ENCODE measurements around the gene EIF2D. TPM values are rescaled to one million over a fixed set of nuclear protein-coding genes. Genes with fewer than 3 reads are reported as not detected.

The EIF2D gene
- total RNA-seq, 4 donors from 2014 or later: 20.9 to 57.3 (median 39.5) TPM

GRCh38 chr1:206570529-206570928 lies 41.7 kb downstream of the EIF2D start:
- H3K27ac ChIP-seq: no peak overlapping the region
- TF ChIP-seq EP300 (IDR thresholded peaks at IDR 0.05; ENCODE audit: low read depth): no peak
- no peak for TF ChIP-seq POLR2A (IDR thresholded peaks at IDR 0.05)
- no peak for TF ChIP-seq POLR2AphosphoS5 (IDR thresholded peaks at IDR 0.05)
- TF ChIP-seq CTCF (IDR thresholded peaks at IDR 0.05): no peak
- 84 to 86% methylated on average over 3 of the region's 3 CpGs for WGBS, 2 donors (ENCODE audit: low coverage in 1 of 2)
- H3K27me3 ChIP-seq: no peaks in the 10 kb centered on the region
- intact Hi-C loops (cut with DNase I; ENCODE audit: low total_unique reads): no loop called here
- H3K9me3 ChIP-seq: no peaks in the 10 kb centered on the region
- peaks cover 0 to 17% (median 2%) of the 10 kb centered on the region in 4 donors for H3K4me1 ChIP-seq
- H3K4me3 ChIP-seq: no peak overlapping the region
- in situ Hi-C loops (cut with MboI; ENCODE audit: low pct_ligation_motif_present in 1 of 4, low pct_unique_long_range_greater_than_20kb in 1 of 4, low sequenced_read_pairs in 3 of 4): no loop called here
- DNase-seq: no peak
- no peaks in the 10 kb centered on the region for H3K36me3 ChIP-seq

GRCh38 chr1:206569556-206569955 lies 42.7 kb downstream of the EIF2D start:
- no peak overlapping the region for H3K27ac ChIP-seq
- intact Hi-C loops (cut with DNase I; ENCODE audit: low total_unique reads) (no loop called here), in situ Hi-C loops (cut with MboI; ENCODE audit: low pct_ligation_motif_present in 1 of 4, low pct_unique_long_range_greater_than_20kb in 1 of 4, low sequenced_read_pairs in 3 of 4) (no loop called here)
- no peaks in the 10 kb centered on the region for H3K36me3 ChIP-seq
- H3K27me3 ChIP-seq: no peaks in the 10 kb centered on the region
- no peak overlapping the region for H3K4me3 ChIP-seq
- H3K9me3 ChIP-seq: no peaks in the 10 kb centered on the region
- DNase-seq: no peak
- TF ChIP-seq EP300 (IDR thresholded peaks at IDR 0.05; ENCODE audit: low read depth): no peak
- no peak for TF ChIP-seq CTCF (IDR thresholded peaks at IDR 0.05)
- no peak for TF ChIP-seq POLR2A (IDR thresholded peaks at IDR 0.05)
- TF ChIP-seq POLR2AphosphoS5 (IDR thresholded peaks at IDR 0.05): no peak
- peaks cover 0 to 7% (median 0%) of the 10 kb centered on the region in 4 donors for H3K4me1 ChIP-seq
- WGBS, 2 donors (ENCODE audit: low coverage in 1 of 2): 83 to 85% methylated on average over 2 to 4 of the region's 4 CpGs

GRCh38 chr1:206568779-206569352 lies 43.4 kb downstream of the EIF2D start:
- TF ChIP-seq POLR2A (IDR thresholded peaks at IDR 0.05) (no peak), POLR2AphosphoS5 (IDR thresholded peaks at IDR 0.05) (no peak), EP300 (IDR thresholded peaks at IDR 0.05; ENCODE audit: low read depth) (no peak), CTCF (IDR thresholded peaks at IDR 0.05) (no peak)
- WGBS, 2 donors (ENCODE audit: low coverage in 1 of 2): 90% methylated on average over 8 of the region's 8 CpGs; no CpG with 5 or more reads in 1 of the 2 donors
- H3K36me3 ChIP-seq: no peaks in the 10 kb centered on the region
- intact Hi-C loops (cut with DNase I; ENCODE audit: low total_unique reads) (no loop called here), in situ Hi-C loops (cut with MboI; ENCODE audit: low pct_ligation_motif_present in 1 of 4, low pct_unique_long_range_greater_than_20kb in 1 of 4, low sequenced_read_pairs in 3 of 4) (no loop called here)
- H3K9me3 ChIP-seq: no peaks in the 10 kb centered on the region
- no peak overlapping the region for H3K27ac ChIP-seq
- peaks cover 0 to 2% (median 0%) of the 10 kb centered on the region in 4 donors for H3K4me1 ChIP-seq
- no peaks in the 10 kb centered on the region for H3K27me3 ChIP-seq
- DNase-seq: no peak
- H3K4me3 ChIP-seq: no peak overlapping the region

GRCh38 chr1:206568256-206568655 lies 44.0 kb downstream of the EIF2D start:
- in situ Hi-C loops (cut with MboI; ENCODE audit: low pct_ligation_motif_present in 1 of 4, low pct_unique_long_range_greater_than_20kb in 1 of 4, low sequenced_read_pairs in 3 of 4): no loop called here
- intact Hi-C loops (cut with DNase I; ENCODE audit: low total_unique reads): no loop called here
- no peaks in the 10 kb centered on the region for H3K9me3 ChIP-seq
- no peak overlapping the region for H3K27ac ChIP-seq
- no peaks in the 10 kb centered on the region for H3K36me3 ChIP-seq
- peaks cover 0 to 3% (median 0%) of the 10 kb centered on the region in 4 donors for H3K4me1 ChIP-seq
- no peak overlapping the region for H3K4me3 ChIP-seq
- H3K27me3 ChIP-seq: no peaks in the 10 kb centered on the region
- no peak for DNase-seq
- TF ChIP-seq EP300 (IDR thresholded peaks at IDR 0.05; ENCODE audit: low read depth): no peak
- WGBS, 2 donors (ENCODE audit: low coverage in 1 of 2): 88 to 100% methylated on average over 1 to 10 of the region's 10 CpGs

- TF ChIP-seq CTCF (IDR thresholded peaks at IDR 0.05): no peak
- no peak for TF ChIP-seq POLR2A (IDR thresholded peaks at IDR 0.05)
- no peak for TF ChIP-seq EP300 (IDR thresholded peaks at IDR 0.05; ENCODE audit: low read depth)
- no peak for TF ChIP-seq POLR2AphosphoS5 (IDR thresholded peaks at IDR 0.05)
- in situ Hi-C loops (cut with MboI; ENCODE audit: low pct_ligation_motif_present in 1 of 4, low pct_unique_long_range_greater_than_20kb in 1 of 4, low sequenced_read_pairs in 3 of 4) (no loop called here), intact Hi-C loops (cut with DNase I; ENCODE audit: low total_unique reads) (no loop called here)
- no peaks in the 10 kb centered on the region for H3K36me3 ChIP-seq
- H3K27me3 ChIP-seq: no peaks in the 10 kb centered on the region
- no peak overlapping the region for H3K4me3 ChIP-seq
- peaks cover 4 to 8% (median 5%) of the 10 kb centered on the region in 4 donors for H3K4me1 ChIP-seq
- H3K27ac ChIP-seq: no peak overlapping the region
- no peak for DNase-seq
- 72% methylated on average over 4 of the region's 4 CpGs; no CpG with 5 or more reads in 1 of the 2 donors for WGBS, 2 donors (ENCODE audit: low coverage in 1 of 2)
- no peaks in the 10 kb centered on the region for H3K9me3 ChIP-seq
Measured at GRCh38 chr1:206566999-206567398, 45.3 kb downstream of the EIF2D start.

All from transverse colon (tissue), 4 donors.